Measurements from ENCODE around the gene SPAG16.

The SPAG16 gene

GRCh38 chr2:213411582-213412289 lies 127.5 kb downstream of the SPAG16 start:
- H3K4me3 ChIP-seq (ENCODE audit: low read depth, low read length) = no peak overlapping the region
- no peak for DNase-seq (ENCODE audit: low read depth)
- TF ChIP-seq MAX (IDR thresholded peaks at IDR 0.05; ENCODE audit: low read depth, low read length) (no peak), CTCF (IDR thresholded peaks at IDR 0.05; ENCODE audit: low read depth, low read length) (no peak), POLR2A (IDR thresholded peaks at IDR 0.05; ENCODE audit: extremely low read depth, insufficient read length) (no peak), MYC (IDR thresholded peaks at IDR 0.05; ENCODE audit: low read depth, low read length) (no peak)

- no peak for DNase-seq (ENCODE audit: low read depth)
- TF ChIP-seq MYC (IDR thresholded peaks at IDR 0.05; ENCODE audit: low read depth, low read length) = no peak
- no peak for TF ChIP-seq POLR2A (IDR thresholded peaks at IDR 0.05; ENCODE audit: extremely low read depth, insufficient read length)
- no peak overlapping the region for H3K4me3 ChIP-seq (ENCODE audit: low read depth, low read length)
Observed at GRCh38 chr2:213415093-213415492, 130.8 kb downstream of the SPAG16 start.

- H3K4me3 ChIP-seq (ENCODE audit: low read depth, low read length) = no peak overlapping the region
- DNase-seq (ENCODE audit: low read depth) = no peak
- TF ChIP-seq POLR2A (IDR thresholded peaks at IDR 0.05; ENCODE audit: extremely low read depth, insufficient read length) = no peak
- TF ChIP-seq MYC (IDR thresholded peaks at IDR 0.05; ENCODE audit: low read depth, low read length) = no peak
- no peak for TF ChIP-seq MAX (IDR thresholded peaks at IDR 0.05; ENCODE audit: low read depth, low read length)
- TF ChIP-seq CTCF (IDR thresholded peaks at IDR 0.05; ENCODE audit: low read depth, low read length) = no peak
Observed at GRCh38 chr2:213416832-213417231, 132.6 kb downstream of the SPAG16 start.

- no peak for DNase-seq (ENCODE audit: low read depth)
- no peak for TF ChIP-seq MAX (IDR thresholded peaks at IDR 0.05; ENCODE audit: low read depth, low read length)
- H3K4me3 ChIP-seq (ENCODE audit: low read depth, low read length) = no peak overlapping the region
Observed at GRCh38 chr2:213419980-213420379, 135.7 kb downstream of the SPAG16 start.

GRCh38 chr2:213420828-213421385 lies 136.6 kb downstream of the SPAG16 start:
- H3K4me3 ChIP-seq (ENCODE audit: low read depth, low read length) = no peak overlapping the region
- DNase-seq (ENCODE audit: low read depth) = no peak
- TF ChIP-seq POLR2A (IDR thresholded peaks at IDR 0.05; ENCODE audit: extremely low read depth, insufficient read length) (no peak), CTCF (IDR thresholded peaks at IDR 0.05; ENCODE audit: low read depth, low read length) (no peak), MAX (IDR thresholded peaks at IDR 0.05; ENCODE audit: low read depth, low read length) (no peak), MYC (IDR thresholded peaks at IDR 0.05; ENCODE audit: low read depth, low read length) (no peak)

- H3K4me3 ChIP-seq (ENCODE audit: low read depth, low read length) = no peak overlapping the region
- no peak for DNase-seq (ENCODE audit: low read depth)
- TF ChIP-seq MYC (IDR thresholded peaks at IDR 0.05; ENCODE audit: low read depth, low read length) = no peak
- TF ChIP-seq MAX (IDR thresholded peaks at IDR 0.05; ENCODE audit: low read depth, low read length) = no peak
- TF ChIP-seq CTCF (IDR thresholded peaks at IDR 0.05; ENCODE audit: low read depth, low read length) = no peak
- TF ChIP-seq POLR2A (IDR thresholded peaks at IDR 0.05; ENCODE audit: extremely low read depth, insufficient read length) = no peak
Observed at GRCh38 chr2:213422211-213422610, 137.9 kb downstream of the SPAG16 start.

All from NB4 (cell line).